OCI-LY3 (cell line): ENCODE data around the gene WDFY4.

Experiments used
- H2AFZ ChIP-seq: fragments of 200-600, 300-600 bp; shearing (Covaris generic); 2 replicates; pipeline ENCODE4 v1.6.0; 2014; ENCODE audit warnings: antibody characterized with exemption, low read depth, low read length
- H3K27ac ChIP-seq: fragments of 200-600, 300-600 bp; sonication (generic); 2 replicates; pipeline ENCODE4 v1.5.1; 2014; ENCODE audit warnings: mild to moderate bottlenecking, low read length, moderate library complexity, mixed read lengths
- H3K27me3 ChIP-seq: fragments of 200-600, 300-600 bp; sonication (generic); 2 replicates; pipeline ENCODE4 v1.6.1; 2014; ENCODE audit warnings: low read depth, low read length, mixed read lengths
- H3K36me3 ChIP-seq: fragments of 200-600, 300-600 bp; sonication (generic); replicated peaks from 2 replicates; pipeline ENCODE3; 2014; ENCODE audit warnings: low read depth, low read length, mixed read lengths
- H3K4me1 ChIP-seq: fragments of 300-600, 200-600 bp; sonication (generic); 2 replicates; pipeline ENCODE4 v1.6.1; 2014; ENCODE audit warnings: low read length, mixed read lengths
- H3K4me2 ChIP-seq: fragments of 200-600, 300-600 bp; sonication (generic); 2 replicates; pipeline ENCODE4 v1.6.1; 2014; ENCODE audit warnings: low read length, mixed read lengths
- H3K4me3 ChIP-seq: fragments of 300-600, 200-600 bp; sonication (generic); 2 replicates; pipeline ENCODE4 v1.5.1; 2014; ENCODE audit warnings: antibody characterized with exemption, mild to moderate bottlenecking, low read length, moderate library complexity
- H3K79me2 ChIP-seq: fragments of 300-600, 200-600 bp; shearing (Covaris generic); 2 replicates; pipeline ENCODE4 v1.6.1; 2014; ENCODE audit warnings: mild to moderate bottlenecking, low read length, mixed read lengths
- H3K9ac ChIP-seq: fragments of 300-600, 200-600 bp; shearing (Covaris generic); 2 replicates; pipeline ENCODE4 v1.6.0; 2014; ENCODE audit warnings: mild to moderate bottlenecking, low read length, moderate library complexity
- H3K9me3 ChIP-seq: fragments of 200-600, 300-600 bp; shearing (Covaris generic); 2 replicates; pipeline ENCODE4 v1.6.1; 2014; ENCODE audit warnings: low read length, mixed read lengths; ENCODE audit not compliant: insufficient read depth
- H4K20me1 ChIP-seq: fragments of 200-600, 300-600 bp; sonication (generic); 2 replicates; pipeline ENCODE4 v1.6.1; 2016; ENCODE audit warnings: low read length, mixed read lengths; ENCODE audit not compliant: insufficient read depth
- CTCF ChIP-seq: fragments of 200-600, 300-600 bp; sonication (generic); IDR thresholded peaks from 2 replicates; pipeline ENCODE4 v1.5.1; 2014; ENCODE audit warnings: antibody characterized with exemption, low read length, low read depth
- EZH2phosphoT487 ChIP-seq: fragments of 200-600 bp; shearing (Covaris generic); IDR thresholded peaks from 2 replicates; pipeline ENCODE4 v1.6.1; 2018; ENCODE audit warnings: antibody characterized with exemption, mixed run types, low read depth

The WDFY4 gene

GRCh38 chr10:48806342-48806741 lies 121.7 kb downstream of the WDFY4 start:
- H3K9me3 ChIP-seq, result no peaks in the 10 kb centered on the region
- peaks cover 73% of the 10 kb centered on the region for H3K36me3 ChIP-seq
- no peak overlapping the region for H3K4me2 ChIP-seq
- peaks cover 25% of the 10 kb centered on the region for H4K20me1 ChIP-seq
- no peaks in the 10 kb centered on the region; the same call in 1 of the 2 replicates for H3K79me2 ChIP-seq
- H3K4me1 ChIP-seq, result peaks cover 40% of the 10 kb centered on the region
- H3K27me3 ChIP-seq, result no peaks in the 10 kb centered on the region
- no peak overlapping the region for H3K9ac ChIP-seq
- TF ChIP-seq EZH2phosphoT487 (no peak), CTCF (no peak)
- no peak overlapping the region for H2AFZ ChIP-seq
- no peak overlapping the region for H3K4me3 ChIP-seq
- no peak overlapping the region for H3K27ac ChIP-seq

DNA sequence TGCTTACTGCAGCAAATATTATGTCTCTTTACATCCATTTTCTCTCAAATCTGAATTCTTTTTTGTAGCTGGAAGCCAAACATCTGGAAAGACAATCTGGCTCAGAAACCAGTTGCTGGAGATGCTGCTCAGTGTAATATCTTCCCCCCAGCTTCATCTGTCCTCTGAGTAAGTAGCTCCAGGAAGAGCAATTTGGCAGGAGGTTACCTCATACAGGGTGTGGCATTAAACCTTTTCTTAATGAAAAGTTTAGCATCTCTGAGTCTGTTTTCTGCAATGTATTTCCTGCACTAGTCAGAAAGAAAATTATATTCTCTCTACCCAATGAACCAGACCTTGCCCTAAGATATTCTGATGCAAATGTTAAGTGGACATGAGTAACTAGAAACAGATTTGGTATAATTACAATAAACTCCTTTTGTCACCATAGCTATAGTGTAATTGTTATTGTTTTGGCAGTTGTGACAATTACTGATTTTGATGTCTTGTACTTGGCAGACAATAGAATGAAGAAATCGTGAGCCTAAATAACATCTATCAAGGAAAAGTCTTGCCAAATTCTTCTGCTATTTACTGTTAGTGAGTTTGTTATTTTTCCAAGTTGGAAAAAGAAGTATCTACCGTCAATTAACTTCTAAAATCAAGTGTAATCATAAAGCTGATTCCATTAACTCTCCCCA lies 123.3 kb downstream of the WDFY4 start:
- H3K4me3 ChIP-seq, result no peak overlapping the region
- H3K9ac ChIP-seq, result no peak overlapping the region
- peaks cover 74% of the 10 kb centered on the region for H3K36me3 ChIP-seq
- H4K20me1 ChIP-seq, result peaks cover 10% of the 10 kb centered on the region; the same call in 1 of the 2 replicates
- no peak overlapping the region for H3K4me2 ChIP-seq
- TF ChIP-seq CTCF (no peak), EZH2phosphoT487 (no peak)
- H3K79me2 ChIP-seq, result no peaks in the 10 kb centered on the region
- peaks cover 24% of the 10 kb centered on the region for H3K4me1 ChIP-seq
- no peaks in the 10 kb centered on the region for H3K9me3 ChIP-seq
- no peaks in the 10 kb centered on the region for H3K27me3 ChIP-seq
- H2AFZ ChIP-seq, result no peak overlapping the region
- no peak overlapping the region for H3K27ac ChIP-seq

DNA sequence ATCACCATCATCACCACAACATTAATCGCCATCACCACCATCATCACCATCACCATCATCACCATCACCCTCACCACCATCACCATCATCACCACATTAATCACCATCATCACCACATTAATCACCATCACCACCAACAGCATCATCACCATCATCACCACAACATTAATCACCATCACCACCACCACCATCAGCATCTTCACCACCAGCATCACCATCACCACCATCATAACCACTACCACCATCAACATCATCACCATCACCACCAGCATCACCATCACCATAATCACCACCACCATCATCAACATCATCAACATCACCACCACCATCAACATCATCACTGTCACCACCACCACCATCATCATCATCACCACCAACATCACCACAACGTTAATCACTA lies 124.6 kb downstream of the WDFY4 start:
- Histone ChIP-seq H3K36me3 (peaks cover 72% of the 10 kb centered on the region), H3K27ac (no peak overlapping the region)

GRCh38 chr10:48811461-48811860 lies 126.8 kb downstream of the WDFY4 start:
- no peak overlapping the region for H3K27ac ChIP-seq
- no peaks in the 10 kb centered on the region for H3K79me2 ChIP-seq
- H3K4me3 ChIP-seq, result no peak overlapping the region
- 0 out of 2 replicates have a peak, but pooled peaks cover 4% of the 10 kb centered on the region for H4K20me1 ChIP-seq
- H3K36me3 ChIP-seq, result peaks cover 61% of the 10 kb centered on the region
- no peaks in the 10 kb centered on the region for H3K9me3 ChIP-seq
- H2AFZ ChIP-seq, result no peak overlapping the region
- H3K9ac ChIP-seq, result no peak overlapping the region
- no peaks in the 10 kb centered on the region for H3K4me1 ChIP-seq
- TF ChIP-seq CTCF, result no peak
- TF ChIP-seq EZH2phosphoT487, result no peak
- no peaks in the 10 kb centered on the region for H3K27me3 ChIP-seq
- H3K4me2 ChIP-seq, result no peak overlapping the region

More for the DNA sequence above, 124.6 kb downstream of the WDFY4 start:
- Histone ChIP-seq H3K4me3 (no peak overlapping the region), H4K20me1 (0 out of 2 replicates have a peak, but pooled peaks cover 4% of the 10 kb centered on the region), H3K9ac (no peak overlapping the region), H3K79me2 (no peaks in the 10 kb centered on the region), H2AFZ (no peak overlapping the region), H3K27me3 (no peaks in the 10 kb centered on the region), H3K4me1 (peaks cover 11% of the 10 kb centered on the region), H3K9me3 (no peaks in the 10 kb centered on the region), H3K4me2 (no peak overlapping the region)
- no peak for TF ChIP-seq EZH2phosphoT487
- TF ChIP-seq CTCF, result no peak
